ENCODE measurements around the gene SRRD. TPM values are rescaled to one million over a fixed set of nuclear protein-coding genes. Genes with fewer than 3 reads are reported as not detected.
A peak's percentile ranks its signal among the peaks of the same experiment; 100 is the strongest.

SRRD gene
- total and polyA plus RNA-seq, 2 of the 8 experiments (the other 6 are each of a cell fraction or from before 2014, with no cell fraction given) = 17.1 to 25.3 TPM

DNA sequence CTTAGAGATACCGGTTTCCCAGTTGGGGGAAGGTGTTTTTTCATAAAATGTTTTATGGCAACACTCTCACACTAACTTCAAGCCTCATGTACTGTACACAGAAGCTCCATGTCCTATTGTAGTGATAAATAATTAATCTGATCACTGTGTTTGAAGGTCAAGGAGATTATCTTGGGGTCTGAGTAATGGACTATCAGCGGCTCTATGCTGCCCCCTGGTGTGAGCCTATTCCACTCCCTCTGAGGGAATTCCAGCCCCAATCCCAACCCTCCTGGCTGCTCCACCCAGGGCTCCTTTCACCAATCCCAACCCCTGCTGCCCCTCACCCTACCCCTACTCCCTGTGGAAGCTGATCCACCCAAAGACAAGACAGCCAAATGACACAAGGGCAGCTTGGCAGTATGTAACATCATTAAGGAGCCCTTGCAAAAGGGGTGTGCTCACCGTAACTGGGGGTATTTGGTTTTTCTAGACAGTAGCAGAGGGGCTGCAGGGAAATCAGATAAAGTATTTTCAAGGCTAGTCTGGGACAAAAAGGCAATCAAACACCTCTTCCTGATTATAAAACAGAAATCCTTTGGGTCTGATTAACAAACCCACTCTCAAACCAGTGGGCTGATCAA lies 22.4 kb upstream of the SRRD start:
- FAIRE-seq (peak; percentile 96), DNase-seq (ENCODE audit: low read depth in 1 of 2, low spot score in 2 of 2) (peak; percentile 53 to 90)
- Histone ChIP-seq H2AK5ac (ENCODE audit: low read depth, low read length) (no peak overlapping the region), H3K14ac (ENCODE audit: insufficient read length) (no peak overlapping the region), H3K4ac (replicated peaks; ENCODE audit: insufficient read length, low read depth, low read length) (no peak overlapping the region), H3K23me2 (ENCODE audit: low read depth, low read length) (no peaks in the 10 kb centered on the region), H3K4me1 (replicated peaks in 1 of 4; ENCODE audit: control insufficient read depth in 3 of 4, insufficient read depth in 4 of 4, low read length in 3 of 4) (no peaks in the 10 kb centered on the region), H2BK12ac (ENCODE audit: low read depth, low read length) (no peak overlapping the region), H3K9me3 (ENCODE audit: insufficient read depth in 2 of 2, low read depth in 1 of 2, low read length in 1 of 2) (no peaks in the 10 kb centered on the region), H2BK15ac (ENCODE audit: low read length) (no peak overlapping the region), H4K8ac (ENCODE audit: extremely low read depth, insufficient read depth, low read length) (no peak overlapping the region), H3K27me3 (replicated peaks in 1 of 4; ENCODE audit: control insufficient read depth in 3 of 4, extremely low read depth in 1 of 4, insufficient read depth in 3 of 4, low read length in 3 of 4) (no peaks in the 10 kb centered on the region), H3K9ac (replicated peaks in 1 of 4; ENCODE audit: extremely low read depth in 1 of 4, low read depth in 3 of 4, low read length in 3 of 4) (no peak overlapping the region), H2BK20ac (ENCODE audit: low read length) (no peak overlapping the region), H3K23ac (ENCODE audit: insufficient read length) (no peak overlapping the region), H2BK5ac (ENCODE audit: low read depth, low read length) (no peak overlapping the region), H2AFZ (ENCODE audit: low read length) (no peak overlapping the region), H3K4me3 (ENCODE audit: extremely low read depth in 1 of 4, insufficient read depth in 2 of 4, low read depth in 3 of 4, low read length in 4 of 4) (no peak overlapping the region), H3K56ac (replicated peaks; ENCODE audit: insufficient read length, low read depth, low read length) (no peak overlapping the region), H3K36me3 (ENCODE audit: control insufficient read depth in 2 of 4, insufficient read depth in 4 of 4, low read length in 3 of 4) (peaks cover 14 to 58% (median 44%) of the 10 kb centered on the region in 4 experiments), H3K18ac (ENCODE audit: extremely low read depth, low read length) (no peak overlapping the region), H3K79me1 (ENCODE audit: low read depth, low read length) (0 out of 2 replicates have a peak, but pooled peaks cover 2% of the 10 kb centered on the region), H2BK120ac (replicated peaks; ENCODE audit: low read depth, low read length) (no peak overlapping the region), H4K20me1 (replicated peaks in 1 of 2; ENCODE audit: control insufficient read depth in 1 of 2, insufficient read depth in 2 of 2, low read length in 2 of 2) (peaks cover 5 to 9% of the 10 kb centered on the region in 2 experiments), H3K27ac (ENCODE audit: low read depth, low read length) (no peak overlapping the region), H4K5ac (ENCODE audit: insufficient read length, low read depth, low read length) (no peak overlapping the region), H4K91ac (replicated peaks; ENCODE audit: insufficient read length, low read length) (no peak overlapping the region), H3K4me2 (ENCODE audit: insufficient read depth in 1 of 2, low read depth in 2 of 2, low read length in 2 of 2) (no peak overlapping the region), H3K79me2 (ENCODE audit: control insufficient read depth in 1 of 2, insufficient read depth in 2 of 2, low read length in 2 of 2) (peaks cover 0 to 2% of the 10 kb centered on the region in 2 experiments; a peak in 1 of 4 replicates)
- POLR2A ChIA-PET (ENCODE audit: partially characterized antibody) = interaction anchor here (1.0 to 1.6 kb wide), 5 partner anchors 21 to 97 kb away, joined by 3 to 4 read pairs (median 3); partner anchors contain the start of genes HPS4 and SRRD
- WGBS, 2 experiments (ENCODE audit: extremely low coverage in 1 of 2, insufficient coverage in 1 of 2, insufficient read length in 1 of 2, insufficient replicate concordance in 2 of 2, low coverage in 1 of 2, low lambda C conversion rate in 2 of 2, missing lambda C conversion rate in 1 of 2) = 30% methylated on average over 3 of the region's 3 CpGs; no CpG with 5 or more reads in 1 of the 2 experiments
- CTCF ChIA-PET (ENCODE audit: partially characterized antibody) = interaction anchor here (0.6 to 7.8 kb wide), 40 partner anchors 9 to 719 kb away, joined by 3 to 98 read pairs (median 6); partner anchors contain the start of genes HPS4, MYO18B and SRRD
- no peak for TF ChIP-seq RBBP5 (IDR thresholded peaks at IDR 0.05; ENCODE audit: borderline replicate concordance, low read depth, low read length)
- TF ChIP-seq RFX5 (IDR thresholded peaks at IDR 0.05; ENCODE audit: borderline replicate concordance, low read depth, low read length) = no peak
- no peak for TF ChIP-seq NANOG (IDR thresholded peaks at IDR 0.05; ENCODE audit: insufficient read depth, low read depth, low read length, poor library complexity, severe bottlenecking)
- peak; percentile 65; the same call in 1 of the 2 replicates for TF ChIP-seq TEAD4 (IDR thresholded peaks at IDR 0.05; ENCODE audit: low read depth, low read length)
- TF ChIP-seq, protein P1, sequence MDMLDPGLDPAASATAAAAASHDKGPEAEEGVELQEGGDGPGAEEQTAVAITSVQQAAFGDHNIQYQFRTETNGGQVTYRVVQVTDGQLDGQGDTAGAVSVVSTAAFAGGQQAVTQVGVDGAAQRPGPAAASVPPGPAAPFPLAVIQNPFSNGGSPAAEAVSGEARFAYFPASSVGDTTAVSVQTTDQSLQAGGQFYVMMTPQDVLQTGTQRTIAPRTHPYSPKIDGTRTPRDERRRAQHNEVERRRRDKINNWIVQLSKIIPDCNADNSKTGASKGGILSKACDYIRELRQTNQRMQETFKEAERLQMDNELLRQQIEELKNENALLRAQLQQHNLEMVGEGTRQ (IDR thresholded peaks at IDR 0.05; ENCODE audit: low read length) = no peak
- no peak for TF ChIP-seq SIX5 (IDR thresholded peaks at IDR 0.05; ENCODE audit: low read depth, low read length)
- no peak for TF ChIP-seq CTBP2 (IDR thresholded peaks at IDR 0.05; ENCODE audit: borderline replicate concordance, insufficient read depth, insufficient read length, low read length)
- no peak for TF ChIP-seq POU5F1 (IDR thresholded peaks at IDR 0.05; ENCODE audit: low read depth, low read length)
- TF ChIP-seq, protein P2, sequence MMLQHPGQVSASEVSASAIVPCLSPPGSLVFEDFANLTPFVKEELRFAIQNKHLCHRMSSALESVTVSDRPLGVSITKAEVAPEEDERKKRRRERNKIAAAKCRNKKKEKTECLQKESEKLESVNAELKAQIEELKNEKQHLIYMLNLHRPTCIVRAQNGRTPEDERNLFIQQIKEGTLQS (IDR thresholded peaks at IDR 0.05; ENCODE audit: insufficient read depth, low read depth, low read length) = no peak
- no peak for TF ChIP-seq TBP (IDR thresholded peaks at IDR 0.05; ENCODE audit: low read depth, low read length)
